IPS-20b (cell line): Measurements from ENCODE around the gene MTMR12.
"Not testable (repeated sequence)": the region's sequence is repeated elsewhere in the genome, so short reads cannot be mapped to it uniquely, and the experiment has no call there.

ENCODE experiments used
- H3K27ac ChIP-seq: one replicate; pipeline ENCODE4 v1.5.1; 2013; ENCODE audit warnings: low read length
- H3K27me3 ChIP-seq: 2 replicates; pipeline ENCODE4 v1.6.1; 2013; ENCODE audit warnings: mild to moderate bottlenecking, low read length, inconsistent platforms; ENCODE audit not compliant: insufficient read depth
- H3K36me3 ChIP-seq: 2 replicates; pipeline ENCODE4 v1.6.1; 2013; ENCODE audit warnings: low read depth, mild to moderate bottlenecking, inconsistent platforms, low read length, moderate library complexity; ENCODE audit not compliant: insufficient read depth
- H3K4me1 ChIP-seq: 2 replicates; pipeline ENCODE4 v1.6.1; 2013; ENCODE audit warnings: mild to moderate bottlenecking, control low read depth, inconsistent platforms, low read length, moderate library complexity; ENCODE audit not compliant: insufficient read depth
- H3K4me3 ChIP-seq: 2 replicates; pipeline ENCODE4 v1.5.1; 2013; ENCODE audit warnings: mild to moderate bottlenecking, low read length, inconsistent platforms
- H3K9ac ChIP-seq: 2 replicates; pipeline ENCODE4 v1.6.1; 2013; ENCODE audit warnings: low read depth, mild to moderate bottlenecking, inconsistent platforms, low read length, moderate library complexity
- H3K9me3 ChIP-seq: 2 replicates; pipeline ENCODE4 v1.6.1; 2013; ENCODE audit warnings: mild to moderate bottlenecking, low read depth, low read length, inconsistent platforms; ENCODE audit not compliant: insufficient read depth

Gene MTMR12

GRCh38 chr5:32228816-32229215, 83.9 kb downstream of the MTMR12 start:
- no peak overlapping the region for H3K27ac ChIP-seq
- H3K36me3 ChIP-seq, result peaks cover 47% of the 10 kb centered on the region
- no peak overlapping the region for H3K4me3 ChIP-seq
- no peaks in the 10 kb centered on the region for H3K27me3 ChIP-seq
- H3K9ac ChIP-seq, result no peak overlapping the region
- no peaks in the 10 kb centered on the region for H3K4me1 ChIP-seq
- no peaks in the 10 kb centered on the region for H3K9me3 ChIP-seq

- no peaks in the 10 kb centered on the region for H3K27me3 ChIP-seq
- no peak overlapping the region for H3K27ac ChIP-seq
- no peaks in the 10 kb centered on the region for H3K4me1 ChIP-seq
- H3K36me3 ChIP-seq, result peaks cover 28% of the 10 kb centered on the region
- no peaks in the 10 kb centered on the region for H3K9me3 ChIP-seq
- no peak overlapping the region for H3K4me3 ChIP-seq
- no peak overlapping the region for H3K9ac ChIP-seq
Observed at GRCh38 chr5:32225445-32225844, 87.3 kb downstream of the MTMR12 start.

- Histone ChIP-seq H3K4me3 (no peak overlapping the region), H3K36me3 (peaks cover 15% of the 10 kb centered on the region), H3K9ac (no peak overlapping the region; the same call in 1 of the 2 replicates), H3K27me3 (no peaks in the 10 kb centered on the region), H3K9me3 (no peaks in the 10 kb centered on the region), H3K27ac (no peak overlapping the region), H3K4me1 (no peaks in the 10 kb centered on the region)
Observed at GRCh38 chr5:32223972-32224609, 88.6 kb downstream of the MTMR12 start.

- Histone ChIP-seq H3K9me3 (no peaks in the 10 kb centered on the region), H3K4me1 (0 out of 2 replicates have a peak, but pooled peaks cover 3% of the 10 kb centered on the region), H3K4me3 (no peak overlapping the region), H3K9ac (no peak overlapping the region), H3K27ac (no peak overlapping the region), H3K27me3 (no peaks in the 10 kb centered on the region), H3K36me3 (peaks cover 5% of the 10 kb centered on the region; the same call in 1 of the 2 replicates)
Observed at GRCh38 chr5:32222723-32223470, 89.8 kb downstream of the MTMR12 start.

GRCh38 chr5:32217886-32218396, 94.8 kb downstream of the MTMR12 start:
- Histone ChIP-seq H3K9me3 (no peaks in the 10 kb centered on the region), H3K36me3 (no peaks in the 10 kb centered on the region), H3K27me3 (no peaks in the 10 kb centered on the region), H3K4me1 (0 out of 2 replicates have a peak, but pooled peaks cover 4% of the 10 kb centered on the region), H3K27ac (no peak overlapping the region), H3K9ac (no peak overlapping the region), H3K4me3 (no peak overlapping the region)

GRCh38 chr5:32214344-32214743, 98.4 kb downstream of the MTMR12 start:
- not testable (repeated sequence) for H3K36me3 ChIP-seq, H3K4me3 ChIP-seq, H3K27ac ChIP-seq, H3K9ac ChIP-seq, H3K27me3 ChIP-seq, H3K9me3 ChIP-seq, H3K4me1 ChIP-seq

GRCh38 chr5:32210151-32210550, 102.6 kb downstream of the MTMR12 start:
- no peak overlapping the region for H3K9ac ChIP-seq
- H3K27ac ChIP-seq, result no peak overlapping the region
- H3K4me1 ChIP-seq, result 0 out of 2 replicates have a peak, but pooled peaks cover 2% of the 10 kb centered on the region
- H3K4me3 ChIP-seq, result no peak overlapping the region
- 0 out of 2 replicates have a peak, but pooled peaks cover 4% of the 10 kb centered on the region for H3K9me3 ChIP-seq
- no peaks in the 10 kb centered on the region for H3K36me3 ChIP-seq
- H3K27me3 ChIP-seq, result no peaks in the 10 kb centered on the region

GRCh38 chr5:32208837-32209236, 103.9 kb downstream of the MTMR12 start:
- H3K27ac ChIP-seq, H3K4me1 ChIP-seq, H3K9me3 ChIP-seq, H3K9ac ChIP-seq, H3K36me3 ChIP-seq, H3K4me3 ChIP-seq, H3K27me3 ChIP-seq: not testable (repeated sequence)

GRCh38 chr5:32207355-32207634, 105.4 kb downstream of the MTMR12 start:
- H3K27ac ChIP-seq, result no peak overlapping the region
- 0 out of 2 replicates have a peak, but pooled peaks cover 2% of the 10 kb centered on the region for H3K4me1 ChIP-seq
- no peaks in the 10 kb centered on the region for H3K36me3 ChIP-seq
- no peak overlapping the region for H3K4me3 ChIP-seq
- H3K9ac ChIP-seq, result no peak overlapping the region
- no peaks in the 10 kb centered on the region for H3K27me3 ChIP-seq
- 0 out of 2 replicates have a peak, but pooled peaks cover 4% of the 10 kb centered on the region for H3K9me3 ChIP-seq

GRCh38 chr5:32206509-32207354, 106.0 kb downstream of the MTMR12 start:
- H3K4me3 ChIP-seq, result no peak overlapping the region
- H3K9me3 ChIP-seq, result 0 out of 2 replicates have a peak, but pooled peaks cover 4% of the 10 kb centered on the region
- H3K9ac ChIP-seq, result no peak overlapping the region
- H3K4me1 ChIP-seq, result 0 out of 2 replicates have a peak, but pooled peaks cover 2% of the 10 kb centered on the region
- no peak overlapping the region for H3K27ac ChIP-seq
- H3K27me3 ChIP-seq, result no peaks in the 10 kb centered on the region
- no peaks in the 10 kb centered on the region for H3K36me3 ChIP-seq

- H3K4me1 ChIP-seq, result 0 out of 2 replicates have a peak, but pooled peaks cover 1% of the 10 kb centered on the region
- H3K9me3 ChIP-seq, result 0 out of 2 replicates have a peak, but pooled peaks cover 4% of the 10 kb centered on the region
- no peaks in the 10 kb centered on the region for H3K36me3 ChIP-seq
- no peak overlapping the region for H3K9ac ChIP-seq
- H3K4me3 ChIP-seq, result no peak overlapping the region
- H3K27me3 ChIP-seq, result no peaks in the 10 kb centered on the region
- no peak overlapping the region for H3K27ac ChIP-seq
Observed at GRCh38 chr5:32206053-32206452, 106.7 kb downstream of the MTMR12 start.
